Liver (tissue), 3 donors: ENCODE measurements around the gene MED26.

Experiments
- EGR1 ChIP-seq, 2 donors: IDR thresholded peaks; 2 replicates each; pipeline ENCODE4 v1.6.1; 2016 to 2018; ENCODE audit warnings: antibody characterized with exemption in 2 of 2, low read depth in 2 of 2
- GABPA ChIP-seq, 2 donors: IDR thresholded peaks in 1 of 2; conservative IDR thresholded peaks in 1 of 2; 2 replicates each; pipeline ENCODE4 v1.6.1; 2016; ENCODE audit warnings: antibody characterized with exemption in 2 of 2, mild to moderate bottlenecking in 1 of 2, moderate library complexity in 1 of 2
- HNF4G ChIP-seq: IDR thresholded peaks from 2 replicates; pipeline ENCODE4 v1.6.1; 2016; ENCODE audit warnings: antibody characterized with exemption
- JUND ChIP-seq, 2 donors: IDR thresholded peaks; 2 replicates each; pipeline ENCODE4 v1.6.1; 2016; ENCODE audit warnings: antibody characterized with exemption in 2 of 2
- RXRA ChIP-seq, 2 donors: IDR thresholded peaks; 2 replicates each; pipeline ENCODE4 v1.6.1; 2017 to 2018; ENCODE audit warnings: antibody characterized with exemption in 2 of 2, mild to moderate bottlenecking in 1 of 2
- SP1 ChIP-seq: IDR thresholded peaks from 2 replicates; pipeline ENCODE4 v1.6.1; 2018; ENCODE audit warnings: antibody characterized with exemption, mild to moderate bottlenecking
- TAF1 ChIP-seq: conservative IDR thresholded peaks from 2 replicates; pipeline ENCODE4 v1.6.1; 2016; ENCODE audit warnings: antibody characterized with exemption, mild to moderate bottlenecking
- YY1 ChIP-seq: IDR thresholded peaks from 2 replicates; pipeline ENCODE4 v1.6.1; 2016; ENCODE audit warnings: antibody characterized with exemption, mild to moderate bottlenecking
- TF ChIP-seq, protein P1 (sequence below): IDR thresholded peaks from 2 replicates; pipeline ENCODE4 v1.6.1; 2016; ENCODE audit warnings: antibody characterized with exemption
- TF ChIP-seq, protein P2 (sequence below): fragments of 150-350 bp; IDR thresholded peaks from 2 replicates; pipeline ENCODE4 v1.5.1; 2017; ENCODE audit warnings: improper control_type of control experiment, low read depth, low read length; ENCODE audit not compliant: missing input control
- TF ChIP-seq, protein P3 (sequence below): IDR thresholded peaks from 2 replicates; pipeline ENCODE4 v1.6.1; 2016; ENCODE audit warnings: antibody characterized with exemption
- TF ChIP-seq, protein P4 (sequence below): IDR thresholded peaks from 2 replicates; pipeline ENCODE4 v1.6.1; 2016; ENCODE audit warnings: antibody characterized with exemption
- TF ChIP-seq, protein P5 (sequence below): IDR thresholded peaks from 2 replicates; pipeline ENCODE4 v1.6.1; 2016; ENCODE audit warnings: antibody characterized with exemption, mild to moderate bottlenecking
- donor health status: healthy.
- donor health status: healthy.

DNA sequence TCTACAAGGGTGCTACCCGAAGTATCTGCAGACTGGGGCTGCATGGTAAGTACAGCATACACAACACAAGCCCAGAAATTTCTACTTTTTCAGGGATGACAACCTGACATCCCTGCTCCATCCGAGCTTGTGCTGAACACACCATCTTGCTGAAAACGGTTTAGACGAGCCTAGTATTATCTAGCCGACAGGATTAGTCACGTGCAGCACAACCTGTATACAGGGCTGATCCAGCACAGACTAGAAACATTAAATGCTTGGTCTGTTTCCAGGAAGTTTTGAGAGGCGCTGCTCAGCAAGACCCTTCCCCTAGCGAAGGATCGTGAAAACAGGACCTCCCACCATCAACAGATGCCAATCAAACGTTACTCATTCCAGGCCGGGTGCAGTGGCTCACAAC, 27.7 kb upstream of the MED26 start:
- TF ChIP-seq, protein P1, sequence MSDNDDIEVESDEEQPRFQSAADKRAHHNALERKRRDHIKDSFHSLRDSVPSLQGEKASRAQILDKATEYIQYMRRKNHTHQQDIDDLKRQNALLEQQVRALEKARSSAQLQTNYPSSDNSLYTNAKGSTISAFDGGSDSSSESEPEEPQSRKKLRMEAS, result no peak
- TF ChIP-seq, protein P2, sequence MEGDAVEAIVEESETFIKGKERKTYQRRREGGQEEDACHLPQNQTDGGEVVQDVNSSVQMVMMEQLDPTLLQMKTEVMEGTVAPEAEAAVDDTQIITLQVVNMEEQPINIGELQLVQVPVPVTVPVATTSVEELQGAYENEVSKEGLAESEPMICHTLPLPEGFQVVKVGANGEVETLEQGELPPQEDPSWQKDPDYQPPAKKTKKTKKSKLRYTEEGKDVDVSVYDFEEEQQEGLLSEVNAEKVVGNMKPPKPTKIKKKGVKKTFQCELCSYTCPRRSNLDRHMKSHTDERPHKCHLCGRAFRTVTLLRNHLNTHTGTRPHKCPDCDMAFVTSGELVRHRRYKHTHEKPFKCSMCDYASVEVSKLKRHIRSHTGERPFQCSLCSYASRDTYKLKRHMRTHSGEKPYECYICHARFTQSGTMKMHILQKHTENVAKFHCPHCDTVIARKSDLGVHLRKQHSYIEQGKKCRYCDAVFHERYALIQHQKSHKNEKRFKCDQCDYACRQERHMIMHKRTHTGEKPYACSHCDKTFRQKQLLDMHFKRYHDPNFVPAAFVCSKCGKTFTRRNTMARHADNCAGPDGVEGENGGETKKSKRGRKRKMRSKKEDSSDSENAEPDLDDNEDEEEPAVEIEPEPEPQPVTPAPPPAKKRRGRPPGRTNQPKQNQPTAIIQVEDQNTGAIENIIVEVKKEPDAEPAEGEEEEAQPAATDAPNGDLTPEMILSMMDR, result no peak
- TF ChIP-seq SP1 (no peak), YY1 (no peak), JUND (IDR thresholded peaks at IDR 0.05) (no peak), GABPA (IDR thresholded peaks at IDR 0.05 in 1 of 2, conservative IDR thresholded peaks at IDR 0.05 in 1 of 2) (no peak), HNF4G (no peak), RXRA (IDR thresholded peaks at IDR 0.05) (no peak), TAF1 (no peak), EGR1 (IDR thresholded peaks at IDR 0.05; ENCODE audit: low read depth in 2 of 2) (no peak)
- TF ChIP-seq, protein P3, sequence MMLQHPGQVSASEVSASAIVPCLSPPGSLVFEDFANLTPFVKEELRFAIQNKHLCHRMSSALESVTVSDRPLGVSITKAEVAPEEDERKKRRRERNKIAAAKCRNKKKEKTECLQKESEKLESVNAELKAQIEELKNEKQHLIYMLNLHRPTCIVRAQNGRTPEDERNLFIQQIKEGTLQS, result no peak
- TF ChIP-seq, protein P4, sequence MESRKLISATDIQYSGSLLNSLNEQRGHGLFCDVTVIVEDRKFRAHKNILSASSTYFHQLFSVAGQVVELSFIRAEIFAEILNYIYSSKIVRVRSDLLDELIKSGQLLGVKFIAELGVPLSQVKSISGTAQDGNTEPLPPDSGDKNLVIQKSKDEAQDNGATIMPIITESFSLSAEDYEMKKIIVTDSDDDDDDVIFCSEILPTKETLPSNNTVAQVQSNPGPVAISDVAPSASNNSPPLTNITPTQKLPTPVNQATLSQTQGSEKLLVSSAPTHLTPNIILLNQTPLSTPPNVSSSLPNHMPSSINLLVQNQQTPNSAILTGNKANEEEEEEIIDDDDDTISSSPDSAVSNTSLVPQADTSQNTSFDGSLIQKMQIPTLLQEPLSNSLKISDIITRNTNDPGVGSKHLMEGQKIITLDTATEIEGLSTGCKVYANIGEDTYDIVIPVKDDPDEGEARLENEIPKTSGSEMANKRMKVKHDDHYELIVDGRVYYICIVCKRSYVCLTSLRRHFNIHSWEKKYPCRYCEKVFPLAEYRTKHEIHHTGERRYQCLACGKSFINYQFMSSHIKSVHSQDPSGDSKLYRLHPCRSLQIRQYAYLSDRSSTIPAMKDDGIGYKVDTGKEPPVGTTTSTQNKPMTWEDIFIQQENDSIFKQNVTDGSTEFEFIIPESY, result no peak
- TF ChIP-seq, protein P5, sequence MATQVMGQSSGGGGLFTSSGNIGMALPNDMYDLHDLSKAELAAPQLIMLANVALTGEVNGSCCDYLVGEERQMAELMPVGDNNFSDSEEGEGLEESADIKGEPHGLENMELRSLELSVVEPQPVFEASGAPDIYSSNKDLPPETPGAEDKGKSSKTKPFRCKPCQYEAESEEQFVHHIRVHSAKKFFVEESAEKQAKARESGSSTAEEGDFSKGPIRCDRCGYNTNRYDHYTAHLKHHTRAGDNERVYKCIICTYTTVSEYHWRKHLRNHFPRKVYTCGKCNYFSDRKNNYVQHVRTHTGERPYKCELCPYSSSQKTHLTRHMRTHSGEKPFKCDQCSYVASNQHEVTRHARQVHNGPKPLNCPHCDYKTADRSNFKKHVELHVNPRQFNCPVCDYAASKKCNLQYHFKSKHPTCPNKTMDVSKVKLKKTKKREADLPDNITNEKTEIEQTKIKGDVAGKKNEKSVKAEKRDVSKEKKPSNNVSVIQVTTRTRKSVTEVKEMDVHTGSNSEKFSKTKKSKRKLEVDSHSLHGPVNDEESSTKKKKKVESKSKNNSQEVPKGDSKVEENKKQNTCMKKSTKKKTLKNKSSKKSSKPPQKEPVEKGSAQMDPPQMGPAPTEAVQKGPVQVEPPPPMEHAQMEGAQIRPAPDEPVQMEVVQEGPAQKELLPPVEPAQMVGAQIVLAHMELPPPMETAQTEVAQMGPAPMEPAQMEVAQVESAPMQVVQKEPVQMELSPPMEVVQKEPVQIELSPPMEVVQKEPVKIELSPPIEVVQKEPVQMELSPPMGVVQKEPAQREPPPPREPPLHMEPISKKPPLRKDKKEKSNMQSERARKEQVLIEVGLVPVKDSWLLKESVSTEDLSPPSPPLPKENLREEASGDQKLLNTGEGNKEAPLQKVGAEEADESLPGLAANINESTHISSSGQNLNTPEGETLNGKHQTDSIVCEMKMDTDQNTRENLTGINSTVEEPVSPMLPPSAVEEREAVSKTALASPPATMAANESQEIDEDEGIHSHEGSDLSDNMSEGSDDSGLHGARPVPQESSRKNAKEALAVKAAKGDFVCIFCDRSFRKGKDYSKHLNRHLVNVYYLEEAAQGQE, result no peak
